ENCODE data around the gene SEC61A1.

SEC61A1 gene

GRCh38 chr3:128067489-128067888 is 15.3 kb downstream of the SEC61A1 start:
- DNase-seq (no peak), ATAC-seq (replicated peaks) (no peak)
- Mint-ChIP-seq H3K9me3 (no peaks in the 10 kb centered on the region), H3K4me1 (peaks cover 5 to 8% of the 10 kb centered on the region in 2 donors), H3K4me3 (no peak overlapping the region), H3K27ac (no peak overlapping the region), H3K27me3 (no peaks in the 10 kb centered on the region), H3K36me3 (peaks cover 52 to 55% of the 10 kb centered on the region in 2 donors)

DNA sequence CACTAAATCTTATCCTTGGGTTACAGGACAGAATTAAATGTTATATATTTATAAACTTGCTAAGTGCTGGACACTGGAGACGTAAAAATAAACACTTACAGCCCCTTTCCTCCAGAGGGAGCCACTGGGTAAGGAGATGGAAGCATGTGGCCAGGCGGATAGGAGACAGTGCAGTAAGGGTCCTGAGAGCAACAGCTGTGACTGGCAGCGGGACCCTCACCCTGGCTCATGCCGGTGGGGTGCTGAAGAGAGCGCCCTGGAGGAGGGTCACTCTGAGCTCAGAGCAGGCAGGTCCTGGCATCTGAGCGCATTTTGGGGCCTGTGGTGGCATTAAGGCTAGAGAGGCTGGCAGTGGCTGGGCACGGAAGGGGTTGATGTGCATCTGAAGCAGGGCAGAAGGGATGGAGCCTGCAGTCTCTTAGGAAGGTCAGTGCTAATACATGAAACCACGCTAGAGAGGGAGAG is 16.0 kb downstream of the SEC61A1 start:
- ATAC-seq (replicated peaks) (peak; percentile 61 to 63), DNase-seq (peak; percentile 23)
- Mint-ChIP-seq H3K27me3 (no peaks in the 10 kb centered on the region), H3K4me1 (peaks cover 4 to 8% of the 10 kb centered on the region in 2 donors), H3K4me3 (peak overlapping the region in 1 of 2 donors; percentile 4), H3K36me3 (peaks cover 49 to 57% of the 10 kb centered on the region in 2 donors), H3K27ac (peak overlapping the region; percentile 33), H3K9me3 (no peaks in the 10 kb centered on the region)

DNA sequence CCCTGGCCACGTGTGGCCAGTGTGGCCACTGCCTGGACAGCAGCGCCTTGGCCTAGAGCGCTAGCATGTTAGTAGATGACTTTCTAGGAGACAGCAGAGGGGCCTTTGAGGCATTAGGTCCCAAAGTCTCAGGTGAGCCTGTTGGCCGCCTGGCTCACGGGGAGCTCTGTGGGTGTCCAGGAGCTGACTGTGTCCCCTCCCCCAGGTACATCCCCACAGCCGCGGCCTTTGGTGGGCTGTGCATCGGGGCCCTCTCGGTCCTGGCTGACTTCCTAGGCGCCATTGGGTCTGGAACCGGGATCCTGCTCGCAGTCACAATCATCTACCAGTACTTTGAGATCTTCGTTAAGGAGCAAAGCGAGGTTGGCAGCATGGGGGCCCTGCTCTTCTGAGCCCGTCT is 17.0 kb downstream of the SEC61A1 start:
- H3K9me3 Mint-ChIP-seq = no peaks in the 10 kb centered on the region
- peaks cover 45 to 58% of the 10 kb centered on the region in 2 donors for H3K36me3 Mint-ChIP-seq
- no peak overlapping the region for H3K4me3 Mint-ChIP-seq
- no peak for ATAC-seq (replicated peaks)
- no peak for DNase-seq
- no peaks in the 10 kb centered on the region for H3K27me3 Mint-ChIP-seq
- H3K27ac Mint-ChIP-seq = no peak overlapping the region
- peaks cover 4 to 6% of the 10 kb centered on the region in 2 donors for H3K4me1 Mint-ChIP-seq

- Mint-ChIP-seq H3K4me3 (no peak overlapping the region), H3K27me3 (no peaks in the 10 kb centered on the region), H3K9me3 (no peaks in the 10 kb centered on the region), H3K4me1 (peaks cover 17 to 19% of the 10 kb centered on the region in 2 donors), H3K27ac (peak overlapping the region; percentile 73), H3K36me3 (peaks cover 39 to 48% of the 10 kb centered on the region in 2 donors)
- no peak for ATAC-seq (replicated peaks)
- no peak for DNase-seq
These were observed 18.8 kb downstream of the SEC61A1 start for GRCh38 chr3:128070898-128071591.

DNA sequence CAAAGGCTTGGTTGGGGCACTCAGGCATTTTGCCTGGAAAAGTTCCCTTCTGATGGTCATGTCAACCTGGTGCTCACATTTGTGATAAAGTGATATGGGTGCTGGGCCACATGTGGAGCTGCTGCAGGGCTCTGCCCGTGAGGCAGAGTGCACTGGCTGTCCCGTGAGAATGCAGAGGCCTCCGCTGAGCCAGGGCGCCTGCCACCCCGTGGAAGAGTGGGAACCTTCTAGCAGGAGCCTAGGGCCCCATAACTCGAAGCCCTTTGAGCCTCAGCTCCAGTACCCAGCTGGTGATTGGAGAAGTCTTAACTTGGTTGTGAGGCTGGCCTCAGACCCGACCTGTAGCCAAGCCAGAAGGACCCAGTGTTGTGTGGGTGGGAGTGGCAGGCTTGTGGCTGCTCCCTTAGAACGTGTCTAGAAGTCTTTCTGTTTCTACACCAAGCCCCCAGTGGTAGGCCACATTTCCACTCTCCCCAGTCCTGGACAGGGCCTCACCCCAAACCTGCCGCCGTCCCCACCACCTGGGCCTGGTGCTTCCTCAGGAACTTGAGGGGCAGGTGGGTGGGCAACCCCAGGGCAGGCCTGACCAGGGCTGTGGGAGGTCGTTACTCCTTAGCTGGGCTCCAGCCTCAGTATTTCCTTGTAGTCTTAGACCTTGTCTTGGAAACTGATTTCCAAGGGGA is 19.7 kb downstream of the SEC61A1 start:
- DNase-seq (no peak), ATAC-seq (replicated peaks) (no peak)
- H3K27ac Mint-ChIP-seq = peak overlapping the region; percentile 37
- no peaks in the 10 kb centered on the region for H3K9me3 Mint-ChIP-seq
- H3K27me3 Mint-ChIP-seq = no peaks in the 10 kb centered on the region
- H3K36me3 Mint-ChIP-seq = peaks cover 32 to 41% of the 10 kb centered on the region in 2 donors
- peaks cover 22 to 26% of the 10 kb centered on the region in 2 donors for H3K4me1 Mint-ChIP-seq
- no peak overlapping the region for H3K4me3 Mint-ChIP-seq

DNA sequence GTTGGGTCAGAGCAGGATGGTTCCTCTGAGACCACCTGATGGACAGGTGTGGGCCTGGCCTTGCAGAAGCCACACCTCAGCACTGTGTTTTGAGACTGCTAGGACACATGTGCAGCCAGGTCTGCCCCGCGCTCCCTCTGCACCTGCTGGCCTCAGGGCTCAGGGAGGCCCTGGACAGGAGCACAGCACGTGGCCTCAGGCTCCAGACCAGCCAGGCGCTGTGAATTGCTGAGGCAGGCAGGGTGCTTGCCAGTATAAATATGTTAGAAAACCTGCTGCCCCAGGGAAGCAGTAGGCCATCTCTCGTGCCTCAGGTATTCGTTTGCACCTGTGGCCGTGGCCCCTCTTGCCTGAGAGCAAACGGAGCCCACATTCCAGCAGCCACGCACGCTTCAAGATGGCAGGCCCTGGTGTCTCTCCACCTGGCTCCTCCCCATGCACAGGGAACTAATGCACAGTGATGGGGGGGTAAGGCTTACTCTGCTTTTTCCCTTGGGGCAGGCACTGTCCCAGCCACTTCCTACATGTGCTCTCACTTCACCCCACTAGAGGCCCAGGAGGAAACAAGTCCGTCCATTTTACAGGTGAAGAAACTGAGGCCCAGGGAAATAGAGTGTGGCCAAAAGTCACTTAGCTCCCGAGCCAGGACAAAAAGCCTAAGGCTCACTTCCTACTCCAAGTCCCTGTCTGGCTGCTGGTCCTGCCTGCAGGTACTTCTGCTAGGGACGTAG is 20.4 kb downstream of the SEC61A1 start:
- Mint-ChIP-seq H3K4me3 (no peak overlapping the region), H3K36me3 (peaks cover 26 to 35% of the 10 kb centered on the region in 2 donors), H3K4me1 (peaks cover 25 to 32% of the 10 kb centered on the region in 2 donors), H3K9me3 (no peaks in the 10 kb centered on the region), H3K27me3 (no peaks in the 10 kb centered on the region), H3K27ac (peak overlapping the region; percentile 47)
- DNase-seq = no peak
- no peak for ATAC-seq (replicated peaks)

GRCh38 chr3:128073185-128073725 is 21.0 kb downstream of the SEC61A1 start:
- Mint-ChIP-seq H3K4me1 (peaks cover 23 to 32% of the 10 kb centered on the region in 2 donors), H3K27me3 (no peaks in the 10 kb centered on the region), H3K4me3 (no peak overlapping the region), H3K36me3 (peaks cover 21 to 29% of the 10 kb centered on the region in 2 donors), H3K27ac (no peak overlapping the region), H3K9me3 (no peaks in the 10 kb centered on the region)
- ATAC-seq (replicated peaks) (no peak), DNase-seq (no peak)

GRCh38 chr3:128073807-128074206 is 21.6 kb downstream of the SEC61A1 start:
- no peaks in the 10 kb centered on the region for H3K9me3 Mint-ChIP-seq
- peaks cover 22 to 31% of the 10 kb centered on the region in 2 donors for H3K4me1 Mint-ChIP-seq
- ATAC-seq (replicated peaks) (no peak), DNase-seq (no peak)
- no peaks in the 10 kb centered on the region for H3K27me3 Mint-ChIP-seq
- H3K36me3 Mint-ChIP-seq = peaks cover 18 to 30% of the 10 kb centered on the region in 2 donors
- no peak overlapping the region for H3K27ac Mint-ChIP-seq
- no peak overlapping the region for H3K4me3 Mint-ChIP-seq

DNA sequence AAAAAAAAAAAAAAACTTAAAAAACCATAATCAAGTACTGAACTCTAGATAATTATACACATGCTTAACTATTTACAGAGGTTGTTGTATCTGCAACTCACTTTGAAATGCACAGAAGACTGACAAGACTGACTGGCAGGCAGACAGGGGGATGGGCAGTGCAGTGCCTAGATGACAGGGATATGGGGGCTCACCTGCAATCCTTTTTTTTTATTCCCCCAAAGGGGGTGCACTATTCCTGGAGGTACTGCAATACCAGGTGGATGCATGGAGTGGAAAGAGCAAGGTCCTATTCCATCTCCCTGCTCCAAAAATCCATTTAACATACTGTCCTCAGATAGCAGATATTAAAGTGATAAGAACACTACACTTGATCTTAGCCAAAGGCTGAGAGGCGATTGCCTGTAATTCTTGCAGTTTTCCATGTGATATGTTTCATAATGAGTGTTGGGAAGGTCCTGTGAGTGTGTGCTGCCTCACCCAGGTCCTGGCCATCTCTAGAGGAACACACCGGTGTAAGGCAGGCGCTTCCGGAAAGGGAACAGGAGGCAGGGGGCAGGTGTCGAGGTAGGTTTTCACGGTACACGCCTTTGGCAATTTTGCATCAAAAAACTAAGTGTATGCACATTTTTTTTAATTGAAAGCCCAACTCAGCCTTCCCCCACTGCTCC is 22.7 kb downstream of the SEC61A1 start:
- Mint-ChIP-seq H3K36me3 (peaks cover 24 to 42% of the 10 kb centered on the region in 2 donors), H3K27ac (no peak overlapping the region), H3K27me3 (no peaks in the 10 kb centered on the region), H3K9me3 (no peaks in the 10 kb centered on the region), H3K4me3 (peak overlapping the region; percentile 76 to 83), H3K4me1 (peaks cover 22 to 31% of the 10 kb centered on the region in 2 donors)
- DNase-seq (no peak), ATAC-seq (replicated peaks) (no peak)

DNA sequence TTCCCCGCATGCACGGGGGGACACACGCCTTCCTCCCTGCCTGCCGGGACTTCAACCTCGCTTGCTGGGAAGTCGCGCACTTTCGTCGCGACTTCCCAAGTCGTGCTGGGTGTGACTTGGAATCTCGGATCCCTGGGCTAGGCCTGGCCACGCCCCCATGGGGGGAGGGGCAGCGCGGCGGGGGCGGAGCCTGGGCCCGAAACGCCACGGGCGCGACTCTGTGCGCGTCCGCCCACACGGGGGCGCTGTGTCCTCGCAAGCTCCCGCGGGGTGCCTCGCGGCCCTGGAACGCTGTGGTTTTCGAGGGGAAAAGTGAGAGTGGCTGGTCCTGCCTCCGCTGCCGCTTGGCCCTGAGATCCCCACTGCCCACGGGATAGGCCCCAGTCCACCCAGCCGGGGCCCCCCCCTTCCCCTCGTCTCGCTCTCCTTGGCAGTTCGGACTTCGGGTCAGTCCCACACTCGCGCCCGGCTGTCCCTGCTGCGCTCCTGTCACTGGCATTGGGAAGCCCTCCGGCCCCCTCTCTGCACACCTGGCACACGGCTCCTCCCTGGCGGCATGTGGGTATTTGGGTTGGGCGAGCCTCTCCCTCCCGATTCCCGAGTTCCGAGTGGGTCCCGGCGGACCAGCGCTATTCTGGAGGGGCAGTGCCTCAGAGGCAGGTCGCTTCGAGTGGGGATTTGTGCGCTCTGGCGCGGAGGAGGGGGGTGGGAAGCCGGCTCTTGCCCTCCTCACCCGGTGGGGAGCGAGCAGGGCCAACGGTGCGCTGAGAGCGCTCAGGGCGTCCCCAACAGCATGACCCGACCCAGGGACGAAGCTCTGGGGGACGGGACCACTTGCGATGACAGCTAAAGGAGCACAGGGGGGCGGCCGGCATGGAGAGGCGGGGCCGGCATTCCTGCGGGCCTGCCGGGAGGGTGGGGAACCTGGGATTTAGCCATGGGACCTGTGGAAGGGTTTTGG is 23.6 kb downstream of the SEC61A1 start:
- peak; percentile 72 for DNase-seq
- peak; percentile 78 to 80 for ATAC-seq (replicated peaks)
- Mint-ChIP-seq H3K4me1 (peaks cover 20 to 31% of the 10 kb centered on the region in 2 donors), H3K4me3 (peak overlapping the region; percentile 76 to 83), H3K27me3 (no peaks in the 10 kb centered on the region), H3K9me3 (no peaks in the 10 kb centered on the region), H3K27ac (peak overlapping the region; percentile 81), H3K36me3 (peaks cover 28 to 43% of the 10 kb centered on the region in 2 donors)

DNA sequence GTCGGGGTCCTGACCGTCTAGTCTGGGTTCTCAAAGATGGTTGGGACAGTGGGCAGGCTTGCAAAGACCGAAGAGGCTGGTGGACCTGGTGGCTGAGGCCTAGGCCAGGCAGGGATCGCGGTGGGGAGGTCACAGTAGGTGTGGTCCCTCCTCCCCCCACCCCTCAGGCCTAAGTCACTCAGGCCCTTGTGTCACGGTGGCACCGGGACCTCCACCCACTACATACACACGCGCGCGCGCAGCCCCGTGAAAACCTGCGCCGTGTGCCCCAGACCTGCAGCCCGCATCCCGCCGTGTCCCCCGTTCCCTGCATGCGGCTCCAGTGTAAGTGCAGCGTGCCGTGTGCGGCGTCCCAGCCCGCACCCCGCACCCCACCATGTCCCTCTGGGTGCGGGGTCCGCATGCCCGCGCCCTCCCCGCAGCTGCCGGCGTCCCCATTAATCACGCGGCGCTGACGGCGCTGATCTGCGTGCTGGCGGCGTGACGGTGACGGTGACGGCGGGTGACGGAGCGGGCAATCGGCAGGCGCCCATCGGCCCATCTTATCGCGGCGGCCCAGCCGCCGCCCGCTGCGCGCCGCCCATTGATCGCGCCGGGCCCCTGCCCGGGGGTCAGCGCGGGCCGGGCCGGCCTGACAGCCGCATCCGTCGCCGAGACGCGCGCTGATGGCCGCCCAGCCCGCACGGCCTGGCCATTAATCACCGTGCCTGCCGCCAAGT is 24.4 kb downstream of the SEC61A1 start:
- DNase-seq (no peak), ATAC-seq (replicated peaks) (peak; percentile 39 to 49)
- H3K27ac Mint-ChIP-seq = peak overlapping the region; percentile 81

DNA sequence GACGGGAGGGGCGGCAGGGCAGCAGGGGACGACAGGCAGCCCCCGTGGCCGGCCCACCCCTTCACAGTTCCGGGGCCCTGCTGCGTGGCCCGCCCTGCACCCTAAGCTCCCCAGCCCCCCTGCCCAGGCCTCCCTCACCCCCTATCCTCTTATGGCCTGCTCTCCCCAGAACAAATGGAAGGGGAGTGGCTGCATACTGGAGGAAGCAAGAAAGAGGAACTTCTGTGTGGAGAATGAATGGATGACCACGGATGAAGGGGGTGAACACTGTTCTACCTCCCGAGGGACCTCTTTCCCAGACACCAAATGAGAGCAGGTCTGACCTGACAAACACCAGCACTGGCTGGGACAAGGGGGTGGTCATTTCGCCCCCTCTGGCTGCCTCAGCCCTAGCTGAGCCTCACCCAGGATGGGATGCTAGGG is 25.0 kb downstream of the SEC61A1 start:
- H3K36me3 Mint-ChIP-seq = peaks cover 33 to 50% of the 10 kb centered on the region in 2 donors
- H3K4me1 Mint-ChIP-seq = peaks cover 18 to 31% of the 10 kb centered on the region in 2 donors
- no peaks in the 10 kb centered on the region for H3K9me3 Mint-ChIP-seq
- peak overlapping the region; percentile 65 for H3K27ac Mint-ChIP-seq
- DNase-seq (peak; percentile 14), ATAC-seq (replicated peaks) (peak; percentile 52 to 63)
- H3K4me3 Mint-ChIP-seq = peak overlapping the region; percentile 41 to 83
- no peaks in the 10 kb centered on the region for H3K27me3 Mint-ChIP-seq

More for the DNA sequence above, 24.4 kb downstream of the SEC61A1 start:
- peaks cover 31 to 45% of the 10 kb centered on the region in 2 donors for H3K36me3 Mint-ChIP-seq
- peaks cover 18 to 31% of the 10 kb centered on the region in 2 donors for H3K4me1 Mint-ChIP-seq
- peak overlapping the region; percentile 76 to 83 for H3K4me3 Mint-ChIP-seq
- H3K9me3 Mint-ChIP-seq = no peaks in the 10 kb centered on the region
- no peaks in the 10 kb centered on the region for H3K27me3 Mint-ChIP-seq

All from stimulated activated naive B cell treated with anti-CD40 and anti-IgM and Interleukin-4, amounts not matched to agents 10 μg/mL and 1 μg/mL and 100 μg/mL, for 72 hours (primary cell).